GM23248 (cell line): ENCODE results near the gene KIZ.

Source experiments
- EZH2 ChIP-seq: fragments of 200-600 bp; sonication (generic); IDR thresholded peaks from 2 replicates; pipeline ENCODE4 v1.6.1; 2018; ENCODE audit warnings: antibody characterized with exemption, mild to moderate bottlenecking; ENCODE audit not compliant: insufficient read depth, poor library complexity, severe bottlenecking
- EZH2phosphoT487 ChIP-seq: fragments of 200-600 bp; sonication (generic); IDR thresholded peaks from 2 replicates; pipeline ENCODE4 v1.6.1; 2018; ENCODE audit warnings: antibody characterized with exemption, moderate library complexity, mild to moderate bottlenecking, low read depth; ENCODE audit not compliant: insufficient read depth

- TF ChIP-seq EZH2: no peak
- TF ChIP-seq EZH2phosphoT487: no peak
These were observed 14.5 kb upstream of the KIZ start for GRCh38 chr20:21111416-21111815.
